ENCODE data around the gene ENPP3. TPM values are rescaled to one million over a fixed set of nuclear protein-coding genes. Genes with fewer than 3 reads are reported as not detected.
A peak's percentile ranks its signal among the peaks of the same experiment; 100 is the strongest.

ENPP3 gene
- total RNA-seq, 3 donors from 2014 or later, result 0.98 to 1.8 (median 1.8) TPM

DNA sequence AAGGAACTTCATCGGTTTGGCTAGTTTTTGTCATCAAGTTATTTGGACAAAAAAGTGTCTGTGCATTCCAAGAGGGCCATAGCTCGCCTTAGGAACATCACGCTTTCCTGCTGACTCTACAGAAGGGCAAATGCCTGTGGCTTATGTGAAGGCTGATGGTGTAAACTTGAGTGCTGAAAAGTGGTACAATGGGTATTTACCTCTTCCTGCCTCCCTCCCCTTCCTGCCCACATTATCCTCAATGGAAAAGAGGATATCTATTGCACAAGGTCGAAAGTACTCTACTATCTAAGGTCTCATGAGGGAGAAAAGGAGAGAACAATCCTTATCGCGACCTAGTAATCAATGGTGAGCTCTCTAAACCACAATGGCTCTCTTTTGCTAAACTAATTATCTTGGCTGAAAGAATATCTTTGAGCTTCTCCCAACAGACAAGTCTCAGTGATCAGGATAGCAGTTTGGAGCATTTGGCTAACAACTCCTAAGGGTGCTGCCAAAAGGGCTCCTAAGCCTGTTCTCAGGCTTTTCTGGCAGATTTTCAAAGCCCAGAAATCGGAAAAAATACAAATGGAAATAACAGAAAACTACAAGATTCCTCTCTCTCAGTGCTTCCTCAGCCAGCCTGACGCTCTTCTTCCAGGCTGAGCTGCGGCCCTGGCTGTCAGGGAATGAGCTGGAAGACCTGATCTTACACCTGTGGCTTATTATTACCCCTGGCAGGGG is 128.1 kb downstream of the ENPP3 start:
- H3K9me3 ChIP-seq, result no peaks in the 10 kb centered on the region
- H3K4me3 ChIP-seq, result peak overlapping the region in 1 of 3 donors; percentile 28
- TF ChIP-seq, protein P1, sequence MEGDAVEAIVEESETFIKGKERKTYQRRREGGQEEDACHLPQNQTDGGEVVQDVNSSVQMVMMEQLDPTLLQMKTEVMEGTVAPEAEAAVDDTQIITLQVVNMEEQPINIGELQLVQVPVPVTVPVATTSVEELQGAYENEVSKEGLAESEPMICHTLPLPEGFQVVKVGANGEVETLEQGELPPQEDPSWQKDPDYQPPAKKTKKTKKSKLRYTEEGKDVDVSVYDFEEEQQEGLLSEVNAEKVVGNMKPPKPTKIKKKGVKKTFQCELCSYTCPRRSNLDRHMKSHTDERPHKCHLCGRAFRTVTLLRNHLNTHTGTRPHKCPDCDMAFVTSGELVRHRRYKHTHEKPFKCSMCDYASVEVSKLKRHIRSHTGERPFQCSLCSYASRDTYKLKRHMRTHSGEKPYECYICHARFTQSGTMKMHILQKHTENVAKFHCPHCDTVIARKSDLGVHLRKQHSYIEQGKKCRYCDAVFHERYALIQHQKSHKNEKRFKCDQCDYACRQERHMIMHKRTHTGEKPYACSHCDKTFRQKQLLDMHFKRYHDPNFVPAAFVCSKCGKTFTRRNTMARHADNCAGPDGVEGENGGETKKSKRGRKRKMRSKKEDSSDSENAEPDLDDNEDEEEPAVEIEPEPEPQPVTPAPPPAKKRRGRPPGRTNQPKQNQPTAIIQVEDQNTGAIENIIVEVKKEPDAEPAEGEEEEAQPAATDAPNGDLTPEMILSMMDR (IDR thresholded peaks at IDR 0.05), result no peak
- TF ChIP-seq POLR2AphosphoS5 (IDR thresholded peaks at IDR 0.05) (no peak), POLR2A (IDR thresholded peaks at IDR 0.05) (no peak)
- no peaks in the 10 kb centered on the region for H3K36me3 ChIP-seq
- peak in 1 of 2 donors; percentile 56 for DNase-seq (ENCODE audit: low spot score in 2 of 2)
- H3K27me3 ChIP-seq, result no peaks in the 10 kb centered on the region
- H3K4me1 ChIP-seq, result peaks cover 0 to 6% of the 10 kb centered on the region in 2 donors
- peak overlapping the region; percentile 77 to 86 for H3K27ac ChIP-seq
- intact Hi-C loops (cut with DNase I; ENCODE audit: low total_unique reads), result no loop called here

DNA sequence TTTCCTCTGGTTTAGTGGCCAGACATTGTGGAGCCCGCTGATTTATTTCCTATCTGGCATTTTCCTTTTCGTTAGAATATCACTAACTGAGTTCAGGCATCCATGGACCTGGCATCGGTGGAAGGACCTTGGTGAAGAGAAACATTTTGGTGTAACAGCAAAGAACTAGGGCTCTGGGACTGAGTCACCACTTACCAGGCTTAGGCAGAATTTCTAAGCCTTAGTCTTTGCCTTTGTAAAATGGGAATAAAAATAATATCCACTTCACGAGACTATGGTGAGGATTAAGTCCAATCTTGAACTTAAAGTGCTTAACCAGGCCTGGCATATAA is 128.7 kb downstream of the ENPP3 start:
- intact Hi-C loops (cut with DNase I; ENCODE audit: low total_unique reads), result no loop called here
- no peaks in the 10 kb centered on the region for H3K9me3 ChIP-seq

DNA sequence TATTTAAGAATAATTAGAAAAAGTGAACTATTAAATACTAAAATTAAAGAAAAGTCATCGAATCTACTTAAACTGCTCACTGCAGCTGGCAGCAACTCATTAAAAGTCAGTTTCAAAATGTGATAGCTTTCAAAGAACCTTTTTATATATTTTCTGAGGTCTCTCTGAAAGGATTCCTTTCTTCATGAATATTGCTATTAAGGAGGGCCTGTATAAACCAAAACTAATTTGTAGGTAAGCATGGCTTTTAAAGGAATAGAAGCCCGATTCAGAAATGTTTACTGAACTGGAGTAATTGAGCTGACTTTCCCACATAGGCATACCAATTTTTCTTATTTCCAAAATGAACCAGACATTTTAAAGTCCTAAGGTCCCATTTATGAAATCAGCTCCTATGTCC is 129.5 kb downstream of the ENPP3 start:
- TF ChIP-seq POLR2A (IDR thresholded peaks at IDR 0.05) (no peak), POLR2AphosphoS5 (IDR thresholded peaks at IDR 0.05) (no peak)
- TF ChIP-seq, protein P1 (IDR thresholded peaks at IDR 0.05), result no peak
- Histone ChIP-seq H3K4me1 (peaks cover 0 to 6% of the 10 kb centered on the region in 2 donors), H3K27me3 (no peaks in the 10 kb centered on the region), H3K36me3 (no peaks in the 10 kb centered on the region), H3K9me3 (no peaks in the 10 kb centered on the region), H3K4me3 (no peak overlapping the region), H3K27ac (no peak overlapping the region)
- no peak for DNase-seq (ENCODE audit: low spot score in 2 of 2)
- intact Hi-C loops (cut with DNase I; ENCODE audit: low total_unique reads), result no loop called here

More for the DNA sequence above, 128.7 kb downstream of the ENPP3 start:
- DNase-seq (ENCODE audit: low spot score in 2 of 2), result no peak
- Histone ChIP-seq H3K4me1 (peaks cover 0 to 6% of the 10 kb centered on the region in 2 donors), H3K27me3 (no peaks in the 10 kb centered on the region), H3K36me3 (no peaks in the 10 kb centered on the region), H3K27ac (peak overlapping the region; percentile 77 to 86), H3K4me3 (peak overlapping the region in 1 of 3 donors; percentile 28)
- TF ChIP-seq, protein P1 (IDR thresholded peaks at IDR 0.05), result no peak
- TF ChIP-seq POLR2AphosphoS5 (IDR thresholded peaks at IDR 0.05), result no peak
- TF ChIP-seq POLR2A (IDR thresholded peaks at IDR 0.05), result no peak

DNA sequence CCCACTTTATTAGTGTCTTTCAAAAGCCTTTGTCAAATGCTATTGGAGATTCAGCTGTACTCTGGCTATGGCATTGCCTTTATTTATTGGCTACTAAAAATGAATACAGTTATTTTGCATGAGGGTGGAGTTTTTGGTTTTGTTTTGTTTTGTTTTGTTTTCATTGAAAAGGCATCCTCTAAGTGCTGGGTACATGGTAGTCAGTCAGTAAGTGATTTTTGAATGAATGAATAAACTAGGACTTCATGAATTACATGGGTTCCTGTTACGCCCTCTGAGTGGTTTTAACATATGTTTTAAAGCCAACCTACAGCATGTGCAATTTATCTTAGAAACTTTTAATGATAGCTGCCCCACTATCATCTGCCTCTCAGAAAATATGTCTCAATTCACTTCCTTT is 131.9 kb downstream of the ENPP3 start:
- H3K4me3 ChIP-seq, result no peak overlapping the region
- no peaks in the 10 kb centered on the region for H3K9me3 ChIP-seq
- no peak overlapping the region for H3K27ac ChIP-seq
- no peaks in the 10 kb centered on the region for H3K27me3 ChIP-seq
- H3K36me3 ChIP-seq, result no peaks in the 10 kb centered on the region
- TF ChIP-seq POLR2AphosphoS5 (IDR thresholded peaks at IDR 0.05) (no peak), POLR2A (IDR thresholded peaks at IDR 0.05) (no peak)
- TF ChIP-seq, protein P1 (IDR thresholded peaks at IDR 0.05), result no peak
- DNase-seq (ENCODE audit: low spot score in 2 of 2), result no peak
- H3K4me1 ChIP-seq, result peaks cover 0 to 6% of the 10 kb centered on the region in 2 donors
- intact Hi-C loops (cut with DNase I; ENCODE audit: low total_unique reads), result no loop called here

DNA sequence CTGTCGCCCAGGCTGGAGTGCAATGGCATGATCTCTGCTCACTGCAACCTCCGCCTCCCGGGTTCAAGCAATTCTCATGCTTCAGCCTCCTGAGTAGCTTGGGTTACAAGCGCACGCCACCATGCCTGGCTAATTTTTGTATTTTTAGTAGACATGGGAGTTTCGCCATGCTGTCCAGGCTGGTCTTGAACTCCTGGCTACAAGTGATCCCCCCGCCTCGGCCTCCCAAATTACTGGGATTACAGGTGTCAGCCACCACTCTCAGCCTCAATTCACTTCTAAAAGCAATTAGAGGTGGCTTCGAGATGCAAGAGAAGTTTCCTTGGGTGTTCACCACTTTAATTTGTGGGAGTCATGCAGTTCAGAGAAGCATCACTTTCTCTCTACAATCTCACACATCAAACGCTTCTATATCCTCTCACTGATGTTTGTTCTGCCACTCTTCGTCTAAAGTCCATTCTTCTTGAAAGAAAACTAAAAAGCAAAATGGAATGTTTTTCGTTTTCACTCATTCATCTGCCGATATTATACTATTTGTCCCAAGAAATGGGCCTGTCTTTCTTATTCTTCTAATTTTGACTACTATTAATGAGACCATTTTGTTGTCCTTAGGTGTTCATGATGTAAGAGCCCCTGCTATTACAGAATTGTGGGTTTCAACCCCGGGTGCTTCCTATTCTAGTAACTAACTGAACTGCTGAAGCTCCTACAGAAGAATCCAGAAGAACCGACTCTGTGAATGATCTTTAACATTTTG is 132.5 kb downstream of the ENPP3 start:
- TF ChIP-seq POLR2AphosphoS5 (IDR thresholded peaks at IDR 0.05), result no peak
- TF ChIP-seq POLR2A (IDR thresholded peaks at IDR 0.05), result no peak
- TF ChIP-seq, protein P1 (IDR thresholded peaks at IDR 0.05), result no peak
- H3K4me1 ChIP-seq, result peaks cover 0 to 6% of the 10 kb centered on the region in 2 donors
- intact Hi-C loops (cut with DNase I; ENCODE audit: low total_unique reads), result no loop called here
- no peak for DNase-seq (ENCODE audit: low spot score in 2 of 2)
- H3K27me3 ChIP-seq, result no peaks in the 10 kb centered on the region
- no peak overlapping the region for H3K27ac ChIP-seq
- no peak overlapping the region for H3K4me3 ChIP-seq
- no peaks in the 10 kb centered on the region for H3K36me3 ChIP-seq
- no peaks in the 10 kb centered on the region for H3K9me3 ChIP-seq
